AG04450 (cell line): ENCODE results near the gene IQCE. TPM values are rescaled to one million over a fixed set of nuclear protein-coding genes. Genes with fewer than 3 reads are reported as not detected.

Experiments
- CTCF ChIA-PET: fragments of 300-600, 350-600 bp; formaldehyde crosslinking; extraction: SDS; loops from one replicate; lab custom pipeline; 2022; ENCODE audit warnings: antibody characterized with exemption, inconsistent platforms; lab: Charles Lee
- POLR2A ChIA-PET: fragments of 350-600 bp; formaldehyde crosslinking; extraction: SDS; loops from one replicate; lab custom pipeline; 2021; ENCODE audit warnings: antibody characterized with exemption, inconsistent platforms; lab: Yijun Ruan, JAX
- DNase-seq: peaks from one replicate; pipeline ENCODE4 v3.0.0-alpha.2; 2011; ENCODE audit warnings: low read depth, low spot score
- H3K27ac ChIP-seq: one replicate; pipeline ENCODE4 v1.5.1; 2012; ENCODE audit warnings: low read depth, low read length, control low read depth
- H3K27me3 ChIP-seq: one replicate; pipeline ENCODE4 v1.6.0; 2012; ENCODE audit warnings: low read length; ENCODE audit not compliant: control insufficient read depth, insufficient read depth
- H3K4me3 ChIP-seq: 2 replicates; pipeline ENCODE4 v1.5.1; 2011; ENCODE audit warnings: mild to moderate bottlenecking, low read depth, low read length, control low read depth
- H3K9me3 ChIP-seq: 2 replicates; pipeline ENCODE4 v1.5.1; 2012; ENCODE audit warnings: low read length; ENCODE audit not compliant: control insufficient read depth, insufficient read depth
- polyA plus RNA-seq: library from polyadenylated mRNA; depleted of rRNA; stranded (reverse); fragments of >200 nt; gene quantifications from 2 replicates; pipeline ENCODE4 v1.2.3, GENCODE V29; 2011
- TF ChIP-seq, protein P1 (sequence below): IDR thresholded peaks from 2 replicates; pipeline ENCODE4 v1.5.1; 2011; ENCODE audit warnings: low read depth, low read length, control low read depth, inconsistent platforms

Gene IQCE
- polyA plus RNA-seq, 1 experiment = 6.8 TPM

DNA sequence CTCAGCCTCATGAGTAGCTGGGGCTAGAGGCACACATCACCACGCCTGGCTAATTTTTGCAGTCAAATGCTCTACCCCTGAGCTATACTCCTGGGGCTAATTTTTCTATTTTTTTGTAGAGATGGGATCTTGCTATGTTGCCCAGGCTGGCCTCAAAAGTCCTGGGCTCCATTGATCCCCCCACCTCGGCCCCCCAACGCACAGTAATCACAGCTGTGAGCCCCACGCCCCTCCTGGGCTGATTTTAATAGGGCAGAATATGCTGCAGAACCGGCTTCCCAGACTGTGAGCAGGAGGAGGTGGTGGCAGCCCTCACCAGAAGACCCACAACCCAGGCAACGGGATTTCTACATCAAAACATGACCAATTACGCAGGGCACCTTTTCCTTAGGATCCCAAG, 18.6 kb upstream of the IQCE start:
- ChIA-PET CTCF (no interaction called here), POLR2A (no interaction called here)
- no peak overlapping the region for H3K4me3 ChIP-seq
- H3K9me3 ChIP-seq = no peaks in the 10 kb centered on the region; the same call in 1 of the 2 replicates
- no peaks in the 10 kb centered on the region for H3K27me3 ChIP-seq
- DNase-seq = no peak
- no peak overlapping the region for H3K27ac ChIP-seq
- TF ChIP-seq, protein P1, sequence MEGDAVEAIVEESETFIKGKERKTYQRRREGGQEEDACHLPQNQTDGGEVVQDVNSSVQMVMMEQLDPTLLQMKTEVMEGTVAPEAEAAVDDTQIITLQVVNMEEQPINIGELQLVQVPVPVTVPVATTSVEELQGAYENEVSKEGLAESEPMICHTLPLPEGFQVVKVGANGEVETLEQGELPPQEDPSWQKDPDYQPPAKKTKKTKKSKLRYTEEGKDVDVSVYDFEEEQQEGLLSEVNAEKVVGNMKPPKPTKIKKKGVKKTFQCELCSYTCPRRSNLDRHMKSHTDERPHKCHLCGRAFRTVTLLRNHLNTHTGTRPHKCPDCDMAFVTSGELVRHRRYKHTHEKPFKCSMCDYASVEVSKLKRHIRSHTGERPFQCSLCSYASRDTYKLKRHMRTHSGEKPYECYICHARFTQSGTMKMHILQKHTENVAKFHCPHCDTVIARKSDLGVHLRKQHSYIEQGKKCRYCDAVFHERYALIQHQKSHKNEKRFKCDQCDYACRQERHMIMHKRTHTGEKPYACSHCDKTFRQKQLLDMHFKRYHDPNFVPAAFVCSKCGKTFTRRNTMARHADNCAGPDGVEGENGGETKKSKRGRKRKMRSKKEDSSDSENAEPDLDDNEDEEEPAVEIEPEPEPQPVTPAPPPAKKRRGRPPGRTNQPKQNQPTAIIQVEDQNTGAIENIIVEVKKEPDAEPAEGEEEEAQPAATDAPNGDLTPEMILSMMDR = no peak

DNA sequence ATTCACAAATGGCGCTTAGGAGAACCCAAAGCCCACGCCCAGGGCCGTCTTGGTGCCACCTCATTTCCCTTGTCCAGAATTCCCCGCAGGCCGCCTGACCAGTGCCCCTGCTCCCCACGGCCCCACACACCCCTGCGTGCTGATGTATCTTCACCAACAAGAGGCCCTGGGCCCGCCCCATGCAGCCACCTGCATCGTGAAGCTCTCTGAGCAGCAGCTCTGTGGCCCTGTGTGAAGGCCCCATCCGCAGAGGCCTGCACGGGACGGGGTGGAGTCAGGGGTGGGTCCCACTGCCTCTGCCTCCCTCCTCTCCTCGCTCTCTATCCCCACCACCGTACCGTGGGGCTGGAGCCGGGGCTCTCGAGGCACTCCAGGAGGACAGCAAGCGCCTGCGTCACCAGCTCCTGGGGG, 18.1 kb upstream of the IQCE start:
- ChIA-PET POLR2A (interaction anchor here (0.6 kb wide), 1 partner anchor 279 kb away, joined by 3 read pairs; no protein-coding TSS in a partner anchor), CTCF (no interaction called here)
- TF ChIP-seq, protein P1 = no peak
- Histone ChIP-seq H3K4me3 (no peak overlapping the region), H3K27me3 (no peaks in the 10 kb centered on the region), H3K27ac (no peak overlapping the region), H3K9me3 (no peaks in the 10 kb centered on the region; the same call in 1 of the 2 replicates)
- no peak for DNase-seq

DNA sequence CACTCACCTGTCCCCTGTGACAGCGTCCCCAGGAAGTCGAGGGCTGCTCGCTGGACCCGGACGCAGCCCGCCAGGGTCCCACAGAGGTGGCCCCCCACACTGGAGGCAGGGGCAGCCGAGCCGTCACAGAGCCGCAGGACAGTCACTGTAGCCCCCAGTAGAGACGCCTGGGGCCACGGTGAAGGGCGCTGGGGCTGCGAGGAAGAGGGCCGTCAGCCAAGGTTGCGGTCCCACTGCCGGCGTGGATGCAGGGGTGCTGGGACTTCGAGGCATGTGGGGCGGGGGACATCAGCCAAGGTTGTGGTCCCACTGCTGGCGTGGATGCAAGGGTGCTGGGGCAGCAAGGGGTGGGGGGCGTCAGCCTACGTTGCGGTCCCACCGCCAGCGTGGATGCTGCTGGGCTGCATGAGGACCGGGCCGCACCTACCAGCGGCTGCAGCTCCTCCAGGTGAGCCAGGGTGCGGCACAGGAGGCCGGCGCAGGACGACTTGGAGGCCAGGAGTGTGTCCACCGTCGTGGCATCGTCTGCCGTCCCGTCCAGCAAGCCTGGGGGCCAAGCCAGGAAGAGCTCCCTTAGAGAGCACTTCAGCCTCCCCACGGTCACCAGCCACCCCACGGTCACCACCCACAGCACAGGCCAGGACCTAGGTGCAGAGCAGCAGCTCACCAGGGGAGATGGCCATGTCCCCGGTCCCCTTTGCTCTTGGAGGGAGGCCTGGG, 17.3 kb upstream of the IQCE start:
- TF ChIP-seq, protein P1 = no peak
- no peak overlapping the region for H3K27ac ChIP-seq
- H3K27me3 ChIP-seq = no peaks in the 10 kb centered on the region
- no peak overlapping the region for H3K4me3 ChIP-seq
- CTCF ChIA-PET = no interaction called here
- DNase-seq = no peak
- POLR2A ChIA-PET = interaction anchor here (0.6 kb wide), 1 partner anchor 279 kb away, joined by 3 read pairs; no protein-coding TSS in a partner anchor
- H3K9me3 ChIP-seq = no peaks in the 10 kb centered on the region; the same call in 1 of the 2 replicates

DNA sequence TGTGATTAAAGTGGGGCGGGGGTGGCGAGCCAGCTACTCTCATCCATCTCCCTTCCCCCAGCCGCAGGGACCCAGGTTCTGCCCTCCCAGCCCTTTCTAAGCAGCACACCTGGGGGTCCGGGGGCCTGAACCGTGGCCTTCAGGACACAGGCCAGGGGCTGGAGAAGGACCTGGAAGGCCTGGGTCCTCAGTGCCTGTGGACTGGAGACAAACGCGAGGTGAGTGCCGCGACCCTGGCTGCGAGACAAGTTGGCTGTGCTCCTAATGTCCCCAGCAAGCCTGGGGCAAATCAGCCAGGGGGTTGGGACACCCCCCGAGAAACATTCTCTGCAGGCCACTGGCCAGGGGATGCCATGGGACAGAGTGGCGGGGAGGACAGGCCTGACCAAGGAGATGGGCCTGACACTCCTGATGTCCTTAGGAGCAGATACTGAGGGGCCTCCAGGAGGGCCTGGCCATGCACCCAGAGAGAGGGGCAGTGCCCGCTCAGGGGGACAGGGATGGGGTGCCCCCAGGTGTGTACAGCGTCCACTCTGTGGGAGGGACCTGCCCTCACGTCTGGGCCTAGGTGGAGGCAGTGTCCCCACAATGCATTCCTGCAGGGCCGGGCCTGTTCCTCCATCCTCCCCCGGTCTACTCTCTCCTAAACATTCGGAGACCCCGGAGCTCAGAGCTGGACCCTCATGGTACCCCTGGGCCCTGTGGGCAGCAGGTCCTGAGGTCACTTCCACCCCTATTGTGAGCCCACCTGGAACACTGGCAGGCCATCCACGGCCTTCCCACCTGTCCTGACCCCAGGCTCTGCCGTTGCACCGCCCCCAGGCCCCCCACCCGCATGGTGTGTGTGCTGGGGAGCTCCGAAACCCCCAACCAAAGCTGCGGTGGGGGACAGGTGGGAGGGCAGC, 16.5 kb upstream of the IQCE start:
- TF ChIP-seq, protein P1 = no peak
- no peak overlapping the region for H3K27ac ChIP-seq
- no peak for DNase-seq
- ChIA-PET POLR2A (interaction anchor here (0.6 kb wide), 1 partner anchor 15 kb away, joined by 6 read pairs; no protein-coding TSS in a partner anchor), CTCF (no interaction called here)
- H3K27me3 ChIP-seq = no peaks in the 10 kb centered on the region
- H3K9me3 ChIP-seq = no peaks in the 10 kb centered on the region; the same call in 1 of the 2 replicates
- H3K4me3 ChIP-seq = no peak overlapping the region
